Measurements from ENCODE around the gene VANGL1. TPM values are rescaled to one million over a fixed set of nuclear protein-coding genes. Genes with fewer than 3 reads are reported as not detected.

The VANGL1 gene
- total and polyA plus RNA-seq, 12 donors = 2.0 to 19.1 (median 10.6) TPM

- no peaks in the 10 kb centered on the region for H3K27me3 ChIP-seq
- intact Hi-C loops (cut with DNase I) = no loop called here
- H3K9me3 ChIP-seq (replicated peaks in 1 of 3) = no peaks in the 10 kb centered on the region
- no peak for DNase-seq
- 75 to 87% (median 86%) methylated on average over 13 of the region's 13 CpGs for WGBS, 4 donors
- no peaks in the 10 kb centered on the region for H3K36me3 ChIP-seq (replicated peaks in 1 of 2)
- peaks cover 25 to 51% of the 10 kb centered on the region in 2 donors for H3K4me1 ChIP-seq (replicated peaks in 1 of 2)
- no peak overlapping the region for H3K27ac ChIP-seq
- H3K4me3 ChIP-seq = no peak overlapping the region
- TF ChIP-seq CTCF (IDR thresholded peaks at IDR 0.05) (no peak), POLR2A (IDR thresholded peaks at IDR 0.05) (no peak)
These were observed 7.2 kb downstream of the VANGL1 start for GRCh38 chr1:115648717-115649691.

- Histone ChIP-seq H3K4me3 (no peak overlapping the region), H3K4me1 (replicated peaks in 1 of 2) (peaks cover 35 to 61% of the 10 kb centered on the region in 2 donors), H3K36me3 (replicated peaks in 1 of 2) (no peaks in the 10 kb centered on the region), H3K9me3 (replicated peaks in 1 of 3) (no peaks in the 10 kb centered on the region), H3K27me3 (no peaks in the 10 kb centered on the region), H3K27ac (no peak overlapping the region)
- DNase-seq = no peak
- intact Hi-C loops (cut with DNase I) = no loop called here
- WGBS, 4 donors = 40 to 49% (median 45%) methylated on average over 3 of the region's 3 CpGs
- no peak for TF ChIP-seq POLR2A (IDR thresholded peaks at IDR 0.05)
- TF ChIP-seq CTCF (IDR thresholded peaks at IDR 0.05) = no peak
These were observed 8.2 kb downstream of the VANGL1 start for GRCh38 chr1:115649964-115650363.

GRCh38 chr1:115650961-115651360 is 9.2 kb downstream of the VANGL1 start:
- no peak overlapping the region for H3K4me3 ChIP-seq
- no peaks in the 10 kb centered on the region for H3K27me3 ChIP-seq
- WGBS, 4 donors = 73 to 87% (median 85%) methylated on average over 3 of the region's 3 CpGs
- H3K4me1 ChIP-seq (replicated peaks in 1 of 2) = peaks cover 43 to 65% of the 10 kb centered on the region in 2 donors
- no peaks in the 10 kb centered on the region for H3K36me3 ChIP-seq (replicated peaks in 1 of 2)
- intact Hi-C loops (cut with DNase I) = no loop called here
- H3K27ac ChIP-seq = no peak overlapping the region
- no peak for TF ChIP-seq CTCF (IDR thresholded peaks at IDR 0.05)
- TF ChIP-seq POLR2A (IDR thresholded peaks at IDR 0.05) = no peak
- DNase-seq = no peak
- no peaks in the 10 kb centered on the region for H3K9me3 ChIP-seq (replicated peaks in 1 of 3)

GRCh38 chr1:115651391-115651790 is 9.6 kb downstream of the VANGL1 start:
- Histone ChIP-seq H3K4me1 (replicated peaks in 1 of 2) (peaks cover 44 to 64% of the 10 kb centered on the region in 2 donors), H3K27ac (no peak overlapping the region), H3K4me3 (no peak overlapping the region), H3K36me3 (replicated peaks in 1 of 2) (no peaks in the 10 kb centered on the region), H3K9me3 (replicated peaks in 1 of 3) (no peaks in the 10 kb centered on the region), H3K27me3 (no peaks in the 10 kb centered on the region)
- intact Hi-C loops (cut with DNase I) = no loop called here
- 95 to 97% (median 96%) methylated on average over 8 of the region's 8 CpGs for WGBS, 4 donors
- no peak for DNase-seq
- TF ChIP-seq CTCF (IDR thresholded peaks at IDR 0.05) (no peak), POLR2A (IDR thresholded peaks at IDR 0.05) (no peak)

Measured in adrenal gland (tissue), 12 donors.